ENCODE data around the gene B3GNT4. TPM values are rescaled to one million over a fixed set of nuclear protein-coding genes. Genes with fewer than 3 reads are reported as not detected.
"Not testable (repeated sequence)": the region's sequence is repeated elsewhere in the genome, so short reads cannot be mapped to it uniquely, and the experiment has no call there.

The B3GNT4 gene
- total RNA-seq, 4 donors from 2014 or later: not detected

DNA sequence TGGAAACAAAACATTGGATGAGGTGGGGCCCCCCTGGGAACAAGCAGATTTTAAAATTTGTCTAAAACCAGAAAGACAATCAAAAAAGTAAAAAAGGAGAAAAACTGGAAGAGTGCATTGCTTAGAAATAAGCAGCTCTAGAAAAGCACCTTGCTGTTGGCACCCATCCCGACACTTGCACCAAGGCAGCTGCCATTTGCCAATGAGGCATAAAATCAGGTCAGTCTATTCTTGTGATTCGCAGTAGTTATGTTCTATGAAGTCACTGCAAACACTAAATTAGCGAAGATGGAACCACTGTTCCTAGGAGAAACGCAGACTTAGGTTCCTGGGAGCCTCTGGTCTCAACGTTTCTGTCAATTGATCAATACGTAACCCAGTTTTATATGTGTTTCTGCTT lies 46.5 kb downstream of the B3GNT4 start:
- H3K27me3 ChIP-seq: no peaks in the 10 kb centered on the region
- H3K27ac ChIP-seq (replicated peaks in 1 of 4): no peak overlapping the region
- intact Hi-C loops (cut with DNase I): no loop called here
- TF ChIP-seq, protein P1, sequence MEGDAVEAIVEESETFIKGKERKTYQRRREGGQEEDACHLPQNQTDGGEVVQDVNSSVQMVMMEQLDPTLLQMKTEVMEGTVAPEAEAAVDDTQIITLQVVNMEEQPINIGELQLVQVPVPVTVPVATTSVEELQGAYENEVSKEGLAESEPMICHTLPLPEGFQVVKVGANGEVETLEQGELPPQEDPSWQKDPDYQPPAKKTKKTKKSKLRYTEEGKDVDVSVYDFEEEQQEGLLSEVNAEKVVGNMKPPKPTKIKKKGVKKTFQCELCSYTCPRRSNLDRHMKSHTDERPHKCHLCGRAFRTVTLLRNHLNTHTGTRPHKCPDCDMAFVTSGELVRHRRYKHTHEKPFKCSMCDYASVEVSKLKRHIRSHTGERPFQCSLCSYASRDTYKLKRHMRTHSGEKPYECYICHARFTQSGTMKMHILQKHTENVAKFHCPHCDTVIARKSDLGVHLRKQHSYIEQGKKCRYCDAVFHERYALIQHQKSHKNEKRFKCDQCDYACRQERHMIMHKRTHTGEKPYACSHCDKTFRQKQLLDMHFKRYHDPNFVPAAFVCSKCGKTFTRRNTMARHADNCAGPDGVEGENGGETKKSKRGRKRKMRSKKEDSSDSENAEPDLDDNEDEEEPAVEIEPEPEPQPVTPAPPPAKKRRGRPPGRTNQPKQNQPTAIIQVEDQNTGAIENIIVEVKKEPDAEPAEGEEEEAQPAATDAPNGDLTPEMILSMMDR (IDR thresholded peaks at IDR 0.05): no peak
- TF ChIP-seq EP300 (IDR thresholded peaks at IDR 0.05) (no peak), POLR2A (IDR thresholded peaks at IDR 0.05; ENCODE audit: low read depth) (no peak), POLR2AphosphoS5 (IDR thresholded peaks at IDR 0.05) (no peak)
- H3K4me3 ChIP-seq: no peak overlapping the region
- 94% methylated on average over 6 of the region's 6 CpGs for WGBS
- peaks cover 27 to 67% (median 46%) of the 10 kb centered on the region in 4 donors for H3K36me3 ChIP-seq
- no peaks in the 10 kb centered on the region for H3K9me3 ChIP-seq
- no peaks in the 10 kb centered on the region for H3K4me1 ChIP-seq
- no peak for DNase-seq (ENCODE audit: extremely low spot score)

DNA sequence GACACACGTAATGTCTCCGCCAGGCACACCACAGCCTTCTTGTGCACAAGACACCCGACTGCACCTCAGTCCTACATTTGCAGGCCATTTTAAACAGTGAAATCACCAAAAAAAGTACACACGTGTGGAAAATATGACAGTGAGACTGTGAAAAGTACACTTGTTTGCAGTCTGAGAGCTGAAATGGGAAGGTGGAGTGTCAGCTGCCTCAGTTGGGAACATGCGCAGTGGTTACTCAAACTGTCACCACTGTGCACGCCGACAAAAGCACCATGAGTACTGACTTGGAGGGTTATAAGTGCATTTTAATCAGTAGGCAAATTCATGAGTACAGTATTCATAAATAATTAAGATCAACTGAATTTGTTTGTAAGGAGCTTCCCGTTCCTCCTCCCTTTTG lies 47.0 kb downstream of the B3GNT4 start:
- intact Hi-C loops (cut with DNase I): no loop called here
- H3K36me3 ChIP-seq: peaks cover 27 to 68% (median 46%) of the 10 kb centered on the region in 4 donors
- no peaks in the 10 kb centered on the region for H3K9me3 ChIP-seq
- H3K27ac ChIP-seq (replicated peaks in 1 of 4): no peak overlapping the region
- no peak for DNase-seq (ENCODE audit: extremely low spot score)
- H3K27me3 ChIP-seq: no peaks in the 10 kb centered on the region
- WGBS: 93% methylated on average over 8 of the region's 8 CpGs
- TF ChIP-seq POLR2AphosphoS5 (IDR thresholded peaks at IDR 0.05) (no peak), POLR2A (IDR thresholded peaks at IDR 0.05; ENCODE audit: low read depth) (no peak), EP300 (IDR thresholded peaks at IDR 0.05) (no peak)
- TF ChIP-seq, protein P1 (IDR thresholded peaks at IDR 0.05): no peak
- H3K4me1 ChIP-seq: no peaks in the 10 kb centered on the region
- no peak overlapping the region for H3K4me3 ChIP-seq

DNA sequence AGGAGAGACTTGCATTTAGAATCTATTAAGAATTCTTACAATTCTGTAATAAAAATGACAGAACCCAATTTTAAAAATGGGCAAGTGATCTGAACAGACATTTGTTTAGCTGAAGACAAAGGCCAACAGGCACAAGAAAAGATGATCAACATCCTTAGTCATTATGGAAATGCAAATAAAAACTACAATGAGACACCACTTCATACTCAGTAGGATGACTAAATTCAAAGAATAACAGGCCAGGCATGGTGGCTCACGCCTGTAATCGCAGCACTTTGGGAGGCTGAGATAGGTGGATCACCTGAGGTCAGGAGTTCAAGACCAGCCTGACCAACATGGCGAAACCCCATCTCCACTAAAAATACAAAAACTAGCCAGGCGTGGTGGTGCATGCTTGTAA lies 55.0 kb downstream of the B3GNT4 start:
- H3K4me3 ChIP-seq; H3K27me3 ChIP-seq; intact Hi-C loops (cut with DNase I); H3K27ac ChIP-seq (replicated peaks in 1 of 4); DNase-seq (ENCODE audit: extremely low spot score); H3K4me1 ChIP-seq; H3K9me3 ChIP-seq: not testable (repeated sequence)
- WGBS: 88% methylated on average over 4 of the region's 4 CpGs
- H3K36me3 ChIP-seq: peaks cover 31 to 90% (median 79%) of the 10 kb centered on the region in 4 donors

Small RNA genes lying within 50 kb of the gene (small RNA-seq; reads per million reads assigned to genes)
- gene DIABLO: 0 to 0.19 (median 0.17) reads per million in 3 donors

Other genes with a start within 250 kb of the B3GNT4 start
- 10 to 100 TPM in 1 of 4 donors, 1 to 10 TPM in 3; 2.9 to 10.1 (median 6.3) TPM for gene BCL7A, start 181.8 kb upstream of the B3GNT4 start, total RNA-seq
- gene MLXIP, start 125.0 kb upstream of the B3GNT4 start, total RNA-seq: 10 to 100 TPM; 33.8 to 82.2 (median 50.9) TPM
- not detected for gene IL31, start 29.5 kb upstream of the B3GNT4 start, total RNA-seq
- 1 to 10 TPM in 2 of 4 donors, under 1 TPM in 1, not detected in 1; 0.99 to 2.5 (median 1.3) TPM for gene LRRC43, start 20.6 kb upstream of the B3GNT4 start, total RNA-seq
- gene DIABLO, start 22.3 kb downstream of the B3GNT4 start, total RNA-seq: 10 to 100 TPM; 30.8 to 43.6 (median 39.3) TPM
- 10 to 100 TPM; 12.5 to 15.7 (median 14.7) TPM for gene VPS33A, start 62.8 kb downstream of the B3GNT4 start, total RNA-seq
- gene CLIP1, start 219.0 kb downstream of the B3GNT4 start, total RNA-seq: 100 to 1,000 TPM; 234 to 263 (median 250) TPM

Data from esophagus muscularis mucosa (tissue), 4 donors.